ENCODE results near the gene EIF2B1. TPM values are rescaled to one million over a fixed set of nuclear protein-coding genes. Genes with fewer than 3 reads are reported as not detected.
"Not testable (repeated sequence)": the region's sequence is repeated elsewhere in the genome, so short reads cannot be mapped to it uniquely, and the experiment has no call there.

The EIF2B1 gene
- total and polyA plus RNA-seq, 12 donors: 21.2 to 36.4 (median 31.4) TPM

GRCh38 chr12:123597100-123597499, 36.4 kb downstream of the EIF2B1 start:
- no peak overlapping the region for H3K4me3 ChIP-seq
- DNase-seq (no peak), ATAC-seq (no peak)
- H3K4me1 ChIP-seq: peaks cover 1 to 13% (median 11%) of the 10 kb centered on the region in 9 donors
- no peaks in the 10 kb centered on the region for H3K27me3 ChIP-seq
- 81 to 88% methylated on average over 3 of the region's 3 CpGs for whole genome bisulfite sequencing, 2 donors
- H3K36me3 ChIP-seq: peaks cover 0 to 73% (median 39%) of the 10 kb centered on the region in 9 donors
- no peak overlapping the region for H3K27ac ChIP-seq
- intact Hi-C loops (cut with DNase I): loop anchor here in 1 of 10 donors (10.0 kb wide), 1 partner anchor 332 kb away; no protein-coding TSS in a partner anchor
- no peak for TF ChIP-seq CTCF (IDR thresholded peaks at IDR 0.05)
- no peaks in the 10 kb centered on the region for H3K9me3 ChIP-seq

- ATAC-seq: peak in 2 of 8 donors; percentile 27 to 63
- Histone ChIP-seq H3K27me3 (no peaks in the 10 kb centered on the region), H3K9me3 (no peaks in the 10 kb centered on the region), H3K27ac (no peak overlapping the region), H3K4me3 (no peak overlapping the region), H3K36me3 (peaks cover 0 to 87% (median 47%) of the 10 kb centered on the region in 9 donors), H3K4me1 (peaks cover 1 to 18% (median 12%) of the 10 kb centered on the region in 9 donors)
- no peak for DNase-seq
- TF ChIP-seq CTCF (IDR thresholded peaks at IDR 0.05): no peak
- intact Hi-C loops (cut with DNase I): loop anchor here in 1 of 10 donors (10.0 kb wide), 1 partner anchor 331 kb away; no protein-coding TSS in a partner anchor
Observed at GRCh38 chr12:123595729-123596128, 37.8 kb downstream of the EIF2B1 start.

GRCh38 chr12:123591702-123592481, 41.6 kb downstream of the EIF2B1 start:
- no peak for TF ChIP-seq CTCF (IDR thresholded peaks at IDR 0.05)
- intact Hi-C loops (cut with DNase I): loop anchor here in 1 of 10 donors (10.0 kb wide), 1 partner anchor 327 kb away; no protein-coding TSS in a partner anchor
- no peak overlapping the region for H3K4me3 ChIP-seq
- no peaks in the 10 kb centered on the region for H3K27me3 ChIP-seq
- DNase-seq: no peak
- H3K9me3 ChIP-seq: no peaks in the 10 kb centered on the region
- H3K27ac ChIP-seq: no peak overlapping the region
- WGBS, 2 donors: 66 to 71% methylated on average over 8 of the region's 8 CpGs
- H3K36me3 ChIP-seq: peaks cover 0 to 100% (median 56%) of the 10 kb centered on the region in 9 donors
- ATAC-seq: no peak
- H3K4me1 ChIP-seq: peaks cover 5 to 48% (median 40%) of the 10 kb centered on the region in 9 donors

- H3K9me3 ChIP-seq: peaks cover 0 to 4% (median 0%) of the 10 kb centered on the region in 11 donors
- H3K27ac ChIP-seq: peak overlapping the region in 3 of 10 donors; percentile 27 to 46 (median 44)
- 96% methylated on average over 4 of the region's 4 CpGs for WGBS, 2 donors
- H3K4me1 ChIP-seq: peaks cover 6 to 38% (median 32%) of the 10 kb centered on the region in 9 donors
- no peak overlapping the region for H3K4me3 ChIP-seq
- no peak for ATAC-seq
- H3K36me3 ChIP-seq: peaks cover 0 to 13% (median 0%) of the 10 kb centered on the region in 9 donors
- DNase-seq: no peak
- no peaks in the 10 kb centered on the region for H3K27me3 ChIP-seq
- no peak for TF ChIP-seq CTCF (IDR thresholded peaks at IDR 0.05)
- intact Hi-C loops (cut with DNase I): loop anchor here in 6 of 10 donors (5.0 kb wide), 5 partner anchors 48 to 218 kb away; partner anchors contain the start of genes RILPL1 (in 4 of the 6), SNRNP35 (in 3 of the 6), KMT5A (in 1 of the 6) and SBNO1 (in 1 of the 6)
Observed at GRCh38 chr12:123580772-123581171, 52.7 kb downstream of the EIF2B1 start.

- Histone ChIP-seq H3K4me1 (peaks cover 0 to 29% (median 23%) of the 10 kb centered on the region in 9 donors), H3K36me3 (peaks cover 0 to 13% (median 0%) of the 10 kb centered on the region in 9 donors)
- not testable (repeated sequence) for H3K27me3 ChIP-seq, H3K4me3 ChIP-seq, H3K9me3 ChIP-seq, DNase-seq, ATAC-seq, H3K27ac ChIP-seq
- intact Hi-C loops (cut with DNase I): loop anchor here in 2 of 10 donors (5.0 to 10.0 kb wide), 2 partner anchors 47 to 94 kb away; partner anchors contain the start of gene RILPL1 (in 1 of the 2)
- 89 to 94% methylated on average over 4 of the region's 4 CpGs for WGBS, 2 donors
Observed at GRCh38 chr12:123578829-123579228, 54.7 kb downstream of the EIF2B1 start.

All from heart right ventricle (tissue), 16 donors.